Kidney epithelial cell (primary cell): ENCODE results near the gene GOLGA6D. TPM values are rescaled to one million over a fixed set of nuclear protein-coding genes. Genes with fewer than 3 reads are reported as not detected.
"Not testable (repeated sequence)": the region's sequence is repeated elsewhere in the genome, so short reads cannot be mapped to it uniquely, and the experiment has no call there.

ENCODE experiments used
- DNase-seq: peaks from one replicate; pipeline ENCODE4 v3.0.0-alpha.2; 2010; ENCODE audit warnings: low read depth
- H3K27me3 ChIP-seq: 2 replicates; pipeline ENCODE4 v1.6.0; 2011; ENCODE audit warnings: low read length; ENCODE audit not compliant: control insufficient read depth, insufficient read depth
- H3K36me3 ChIP-seq: 2 replicates; pipeline ENCODE4 v1.5.1; 2011; ENCODE audit warnings: low read length; ENCODE audit not compliant: control insufficient read depth, insufficient read depth
- H3K4me3 ChIP-seq: 2 replicates; pipeline ENCODE4 v1.5.1; 2011; ENCODE audit warnings: low read depth, mild to moderate bottlenecking, control low read depth, low read length
- CTCF ChIP-seq: IDR thresholded peaks from 2 replicates; pipeline ENCODE4 v1.5.1; 2011; ENCODE audit warnings: mild to moderate bottlenecking, moderate library complexity, low read length, control low read depth, inconsistent platforms; ENCODE audit not compliant: insufficient read depth, poor library complexity, severe bottlenecking
- total RNA-seq: library from RNA; depleted of rRNA; stranded (reverse); fragments of >200 nt; gene quantifications from 2 replicates; pipeline ENCODE4 v1.2.3, GENCODE V29; 2015

Gene GOLGA6D
- not detected in 2 replicates for total RNA-seq

GRCh38 chr15:75282572-75282971, at the start of gene GOLGA6D:
Gene GOLGA6D (plus strand): TSS chr15:75282835. CDS start chr15:75282876, 41 bp downstream.
- not testable (repeated sequence) for DNase-seq, H3K27me3 ChIP-seq, H3K36me3 ChIP-seq, H3K4me3 ChIP-seq

- Histone ChIP-seq H3K27me3 (peaks cover 14% of the 10 kb centered on the region), H3K4me3 (no peak overlapping the region), H3K36me3 (no peaks in the 10 kb centered on the region)
- DNase-seq, result no peak
- TF ChIP-seq CTCF, result no peak
Observed at GRCh38 chr15:75233504-75234190, 49.0 kb upstream of the GOLGA6D start.

GRCh38 chr15:75234191-75234810, 48.3 kb upstream of the GOLGA6D start:
- no peak for TF ChIP-seq CTCF
- no peak for DNase-seq
- Histone ChIP-seq H3K4me3 (no peak overlapping the region), H3K36me3 (no peaks in the 10 kb centered on the region), H3K27me3 (peaks cover 14% of the 10 kb centered on the region)

GRCh38 chr15:75235051-75235673, 47.5 kb upstream of the GOLGA6D start:
- peaks cover 16% of the 10 kb centered on the region for H3K27me3 ChIP-seq
- no peak for TF ChIP-seq CTCF

GRCh38 chr15:75235760-75236729, 46.6 kb upstream of the GOLGA6D start:
- DNase-seq, result no peak
- no peak for TF ChIP-seq CTCF
- Histone ChIP-seq H3K36me3 (no peaks in the 10 kb centered on the region), H3K4me3 (no peak overlapping the region), H3K27me3 (peaks cover 19% of the 10 kb centered on the region)

More at GRCh38 chr15:75235051-75235673, 47.5 kb upstream of the GOLGA6D start:
- Histone ChIP-seq H3K4me3 (no peak overlapping the region), H3K36me3 (no peaks in the 10 kb centered on the region)
- DNase-seq, result no peak
